ENCODE measurements around the gene DAB2IP.

Gene DAB2IP

DNA sequence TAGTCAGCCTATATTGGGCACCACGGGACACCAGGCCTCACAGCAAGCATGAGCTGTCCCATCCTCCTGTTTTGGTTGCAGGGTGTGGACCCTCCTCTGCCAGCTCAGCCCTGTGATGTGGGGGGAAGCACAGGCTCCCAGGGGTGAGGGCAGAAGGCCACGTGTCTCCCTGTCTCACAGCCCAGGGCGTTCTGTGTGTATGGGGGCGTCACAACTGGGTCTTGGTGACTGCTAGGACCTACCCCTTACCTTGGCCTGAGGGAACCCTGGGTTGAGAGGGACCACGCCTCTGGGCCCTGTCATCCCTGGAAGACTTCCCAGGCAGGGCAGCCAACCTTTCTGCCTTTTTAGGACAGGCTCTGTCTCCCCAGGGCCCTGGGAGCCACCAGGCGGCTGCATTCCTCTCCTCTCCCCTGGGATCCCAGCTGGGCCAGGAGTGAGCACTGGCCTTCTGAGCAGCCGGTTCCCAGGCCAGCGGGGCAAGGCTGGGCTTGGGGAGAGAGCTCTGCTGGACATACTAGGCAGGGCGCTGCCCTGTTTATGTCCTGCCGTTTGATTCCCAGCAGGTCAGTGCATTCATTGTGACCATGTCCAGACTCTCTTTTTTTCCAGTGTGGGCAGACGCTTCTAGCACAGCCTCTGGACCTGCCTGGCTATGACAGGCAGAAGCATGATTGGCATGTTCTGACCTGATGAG lies 97.4 kb downstream of the DAB2IP start:
- no peak for DNase-seq

DNA sequence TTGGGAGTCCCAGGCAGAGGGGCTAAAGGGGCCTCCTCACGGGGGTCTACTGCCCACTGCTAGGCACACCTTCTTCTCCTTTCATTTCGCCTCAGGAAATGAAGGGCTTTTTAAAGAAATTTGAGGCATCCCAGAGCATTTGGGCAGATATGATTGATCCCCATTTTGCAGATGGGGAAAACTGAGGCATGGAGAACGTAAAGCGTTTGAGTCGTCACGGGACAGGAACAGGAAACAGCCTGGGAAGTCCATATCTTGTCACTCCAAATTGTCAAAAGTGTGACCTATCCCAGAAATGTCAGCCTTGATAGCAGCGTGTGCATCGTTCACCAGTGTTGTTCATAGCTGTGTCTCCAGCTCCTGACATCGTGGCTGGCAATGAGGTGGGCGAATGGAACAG lies 98.2 kb downstream of the DAB2IP start:
- DNase-seq, result no peak

GRCh38 chr9:121750259-121750714 lies 98.9 kb downstream of the DAB2IP start:
- DNase-seq, result no peak

DNA sequence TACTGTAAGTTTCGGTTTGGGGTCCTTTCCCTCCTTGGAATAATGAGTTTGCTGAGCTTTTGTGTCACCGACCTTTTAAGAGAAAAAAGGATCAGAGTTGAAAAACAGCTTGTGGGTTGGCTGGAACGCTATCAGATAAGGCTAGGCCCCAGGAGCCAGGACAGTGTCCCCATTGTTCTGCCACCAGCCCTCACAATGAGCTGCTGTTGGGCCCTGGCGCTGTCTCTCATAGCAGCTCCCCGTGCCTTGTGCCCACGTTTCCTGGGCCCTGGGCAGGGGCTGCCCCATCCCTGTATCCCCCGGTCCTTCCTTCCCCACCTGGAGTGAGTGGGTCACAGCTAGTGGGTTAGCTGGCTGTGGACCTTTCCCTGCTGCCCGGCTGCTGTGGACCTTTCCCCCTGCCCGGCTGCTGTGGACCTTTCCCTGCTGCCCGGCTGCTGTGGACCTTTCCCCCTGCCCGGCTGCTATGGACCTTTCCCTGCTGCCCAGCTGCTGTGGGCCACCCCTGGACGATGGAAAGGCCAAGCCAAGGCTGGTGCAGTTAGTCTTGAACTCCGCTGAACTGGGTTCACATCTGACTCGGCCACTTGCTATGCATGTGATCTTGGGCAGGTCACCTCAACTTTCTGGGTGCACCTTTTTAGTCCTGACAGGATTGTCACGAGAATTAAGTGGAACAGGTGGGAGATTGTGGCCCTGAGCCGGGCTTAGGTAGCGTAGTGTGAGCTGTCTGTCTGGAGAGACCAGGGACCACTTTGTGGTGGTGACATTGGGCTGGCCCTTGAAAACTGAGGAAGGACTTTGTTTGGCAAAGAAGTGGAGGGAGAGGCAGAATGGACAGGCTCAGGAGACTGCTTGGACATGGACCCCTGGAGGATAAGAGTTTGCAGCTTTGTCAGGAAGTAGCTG lies 99.5 kb downstream of the DAB2IP start:
- no peak for DNase-seq

DNA sequence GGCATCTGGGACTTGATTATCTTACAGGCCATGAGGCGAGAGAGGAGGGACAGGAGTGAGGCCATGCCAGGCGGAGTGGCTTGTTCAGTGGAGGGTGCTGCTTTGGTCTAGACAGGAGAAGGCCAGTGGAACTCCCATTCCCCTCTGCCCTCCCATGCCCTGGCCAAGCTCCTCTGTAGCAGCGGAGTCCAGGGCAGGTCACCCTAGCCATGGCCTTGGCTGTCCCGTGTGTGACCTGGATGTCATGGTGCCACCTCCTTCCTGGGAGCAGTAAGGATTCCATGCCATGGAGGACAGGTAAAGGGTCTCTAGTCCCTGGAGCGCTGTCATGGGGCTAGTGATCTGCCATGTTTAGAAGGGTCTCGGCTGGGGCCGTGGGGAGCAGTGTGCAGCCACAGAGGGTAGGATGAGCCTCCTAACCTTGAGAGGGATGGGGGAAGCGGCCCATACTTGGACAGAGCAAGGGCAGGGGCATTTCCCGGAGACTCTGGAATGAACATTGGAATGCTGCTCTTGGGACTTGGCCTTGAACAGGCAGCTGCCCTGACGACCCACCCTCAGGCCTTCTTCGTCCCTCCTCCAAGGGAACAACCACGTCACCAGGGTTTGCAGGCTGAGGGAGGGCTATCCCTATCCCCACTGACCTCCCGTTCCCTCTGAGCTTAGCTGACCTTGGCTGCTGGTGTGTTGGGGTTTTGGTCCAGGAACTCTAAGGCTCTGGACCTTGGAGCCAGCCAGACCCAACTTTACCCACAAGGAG lies 100.4 kb downstream of the DAB2IP start:
- DNase-seq, result no peak

GRCh38 chr9:121752929-121753328 lies 101.5 kb downstream of the DAB2IP start:
- DNase-seq, result no peak

- no peak for DNase-seq
These were observed 102.6 kb downstream of the DAB2IP start for GRCh38 chr9:121753802-121754654.

GRCh38 chr9:121754655-121755436 lies 103.4 kb downstream of the DAB2IP start:
- no peak for DNase-seq

GRCh38 chr9:121755581-121755980 lies 104.1 kb downstream of the DAB2IP start:
- DNase-seq, result no peak

DNA sequence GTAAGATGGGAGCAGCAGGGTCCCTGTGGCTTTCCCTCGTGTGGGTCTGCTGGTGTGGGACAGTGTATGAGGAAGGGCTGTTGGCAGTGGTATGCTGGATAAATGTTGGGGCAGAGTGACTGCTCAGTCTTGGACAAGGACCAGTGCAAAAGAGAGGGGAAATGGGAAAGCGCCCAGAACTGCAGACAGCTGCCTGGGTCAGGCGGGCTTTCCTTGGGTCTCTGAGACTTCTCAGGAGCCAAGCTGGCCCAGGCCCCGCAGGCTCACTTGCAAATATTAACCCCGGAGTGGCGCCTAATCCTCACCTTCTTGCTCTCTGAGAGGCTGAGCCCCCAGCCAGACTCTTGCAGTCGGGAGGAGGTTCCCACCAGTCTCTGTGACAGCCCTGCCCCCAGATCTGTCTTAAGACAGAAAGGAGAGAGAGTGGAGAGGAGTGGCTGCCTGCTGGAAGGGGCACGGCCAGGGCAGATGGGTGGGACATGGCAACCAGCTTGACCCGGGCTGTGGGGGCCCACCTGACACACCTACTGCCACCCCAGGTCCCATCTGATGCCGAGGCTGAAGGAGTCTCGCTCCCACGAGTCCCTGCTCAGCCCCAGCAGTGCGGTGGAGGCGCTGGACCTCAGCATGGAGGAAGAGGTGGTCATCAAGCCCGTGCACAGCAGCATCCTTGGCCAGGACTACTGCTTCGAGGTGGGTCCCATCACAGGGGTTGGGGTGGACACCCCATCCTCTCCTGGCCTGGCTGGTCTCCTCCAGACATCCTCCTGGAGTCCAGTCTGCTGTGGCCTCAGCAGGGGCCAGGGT lies 105.2 kb downstream of the DAB2IP start:
- no peak for DNase-seq

DNA sequence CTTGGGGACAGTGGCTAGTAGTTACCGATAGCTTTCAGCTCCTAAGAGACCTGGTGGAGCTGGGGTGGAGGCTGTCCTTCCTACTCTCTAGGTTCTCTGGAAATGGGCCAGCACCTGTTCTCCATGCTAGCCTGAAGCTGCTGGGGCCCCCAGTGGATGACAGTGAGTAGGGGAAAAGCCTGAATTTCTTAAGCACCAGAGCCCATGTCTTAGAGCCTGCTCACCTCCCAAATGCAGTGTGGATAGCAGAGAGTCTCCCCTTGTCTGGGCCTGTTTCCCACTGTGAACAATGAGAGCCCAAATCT lies 105.8 kb downstream of the DAB2IP start:
- DNase-seq, result no peak

DNA sequence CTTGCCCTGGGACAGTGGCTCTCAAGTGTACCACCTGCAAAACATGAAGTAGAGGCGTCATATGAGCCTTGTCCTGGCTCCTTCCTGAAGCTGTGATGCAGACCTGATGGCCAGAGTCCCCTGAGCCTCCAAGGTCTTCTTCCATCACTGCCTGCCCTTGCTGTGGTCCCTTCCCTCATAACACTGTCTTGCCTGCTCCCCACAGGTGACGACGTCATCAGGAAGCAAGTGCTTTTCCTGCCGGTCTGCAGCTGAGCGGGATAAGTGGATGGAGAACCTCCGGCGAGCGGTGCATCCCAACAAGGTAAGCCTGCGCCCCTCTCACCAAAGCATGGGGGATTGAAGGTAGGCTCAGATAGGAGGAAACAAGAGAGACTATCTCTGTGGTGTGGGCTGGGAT lies 107.3 kb downstream of the DAB2IP start:
- no peak for DNase-seq

DNA sequence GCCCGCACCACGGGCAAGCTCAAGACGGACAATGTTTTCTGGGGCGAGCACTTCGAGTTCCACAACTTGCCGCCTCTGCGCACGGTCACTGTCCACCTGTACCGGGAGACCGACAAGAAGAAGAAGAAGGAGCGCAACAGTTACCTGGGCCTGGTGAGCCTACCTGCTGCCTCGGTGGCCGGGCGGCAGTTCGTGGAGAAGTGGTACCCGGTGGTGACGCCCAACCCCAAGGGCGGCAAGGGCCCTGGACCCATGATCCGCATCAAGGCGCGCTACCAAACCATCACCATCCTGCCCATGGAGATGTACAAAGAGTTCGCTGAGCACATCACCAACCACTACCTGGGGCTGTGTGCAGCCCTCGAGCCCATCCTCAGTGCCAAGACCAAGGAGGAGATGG lies 108.6 kb downstream of the DAB2IP start:
- no peak for DNase-seq

DNA sequence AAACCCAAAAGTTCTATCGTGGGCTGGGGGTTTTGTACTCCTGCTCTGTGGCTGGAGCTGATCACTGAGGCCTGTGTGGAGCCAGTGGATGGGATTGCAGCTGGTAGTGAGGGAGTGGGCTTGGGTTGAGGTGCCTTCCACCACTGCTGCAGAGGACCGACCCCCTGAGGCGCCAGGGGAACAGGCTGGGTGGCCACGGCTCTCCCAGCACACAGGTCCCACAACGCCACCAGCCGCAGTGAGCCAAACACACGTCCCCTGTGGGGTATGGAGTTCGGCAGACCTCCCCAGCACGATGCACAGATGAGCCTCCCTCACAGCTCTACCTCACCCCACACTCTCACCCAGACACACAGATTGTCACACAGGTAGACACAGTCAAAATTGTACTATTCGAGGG lies 109.1 kb downstream of the DAB2IP start:
- DNase-seq, result no peak

GRCh38 chr9:121763131-121763530 lies 111.7 kb downstream of the DAB2IP start:
- DNase-seq, result no peak

- DNase-seq, result no peak
These were observed 112.3 kb downstream of the DAB2IP start for GRCh38 chr9:121763561-121764370.

- DNase-seq, result no peak
These were observed 112.9 kb downstream of the DAB2IP start for GRCh38 chr9:121764371-121764730.

DNA sequence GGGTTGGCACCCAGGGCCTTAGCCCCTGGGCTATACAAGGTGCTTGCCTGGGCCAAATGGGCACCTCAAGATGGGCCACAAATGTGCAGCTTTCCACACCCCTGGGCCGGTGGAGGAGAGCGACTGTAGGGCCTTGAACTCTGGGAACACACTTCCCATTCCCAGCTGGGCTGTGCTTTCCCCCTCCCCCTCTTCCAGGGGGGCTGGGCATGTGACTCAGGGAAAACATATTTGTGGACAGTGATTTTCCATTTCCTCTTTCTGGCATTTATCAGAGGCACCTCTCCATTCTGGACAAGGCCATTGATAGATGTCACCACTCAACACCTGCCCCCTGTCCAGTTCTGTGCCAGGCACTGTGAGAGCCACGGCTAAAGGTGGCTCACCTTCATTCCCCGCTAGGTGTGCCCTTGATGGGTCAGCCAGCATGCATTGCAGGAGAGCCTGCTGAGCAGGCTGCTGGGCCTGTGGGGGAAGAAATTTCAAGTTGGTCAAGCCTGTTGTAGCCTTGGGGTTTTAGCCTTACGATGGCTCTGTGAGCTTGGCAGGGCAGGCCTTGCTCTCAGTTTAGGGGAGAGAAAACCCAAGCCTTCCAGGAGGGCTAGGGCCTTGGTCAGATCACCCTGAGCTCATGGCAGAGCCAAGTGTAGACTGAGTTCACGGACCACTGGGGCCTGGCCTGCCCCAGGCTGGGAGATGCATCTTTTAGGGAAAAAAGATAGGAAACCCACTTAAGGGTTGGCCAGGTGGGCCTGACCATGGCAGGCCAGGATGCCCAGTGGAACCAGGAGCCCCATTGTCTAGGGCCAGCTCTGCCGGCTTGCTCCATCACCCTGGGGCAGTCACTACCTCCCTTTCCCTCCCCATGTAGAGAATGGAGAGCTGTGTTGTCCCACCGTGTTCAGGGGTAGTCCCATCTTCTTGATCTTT lies 113.9 kb downstream of the DAB2IP start:
- DNase-seq, result no peak

DNA sequence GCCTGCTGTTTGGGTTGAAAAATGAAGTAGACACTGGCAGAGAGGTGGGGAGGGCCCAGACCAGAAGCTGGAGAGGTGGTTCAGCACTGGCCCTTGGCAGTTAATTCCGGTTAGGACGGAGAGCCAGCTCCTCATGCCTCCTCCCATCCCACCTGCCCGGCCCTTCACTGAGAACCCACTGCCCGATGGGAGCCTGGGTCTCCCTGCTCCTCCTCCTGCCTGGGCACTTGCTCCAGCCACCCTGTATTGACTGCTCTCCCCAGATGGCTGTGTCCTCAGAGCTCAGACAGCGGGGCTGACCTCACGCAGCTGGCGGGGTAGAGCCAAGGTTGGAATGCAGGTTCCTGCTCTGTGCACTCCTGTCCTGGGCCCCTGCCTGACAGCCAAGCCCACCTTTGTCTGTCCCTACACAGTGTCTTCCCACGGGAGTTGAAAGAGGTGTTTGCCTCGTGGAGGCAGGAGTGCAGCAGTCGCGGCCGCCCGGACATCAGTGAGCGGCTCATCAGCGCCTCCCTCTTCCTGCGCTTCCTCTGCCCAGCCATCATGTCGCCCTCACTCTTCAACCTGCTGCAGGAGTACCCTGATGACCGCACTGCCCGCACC lies 114.7 kb downstream of the DAB2IP start:
- no peak for DNase-seq
